Sigmoid colon (tissue), 3 donors: Measurements from ENCODE around the gene EXOC6.

Experiments used
- CTCF ChIP-seq, 4 experiments: fragments of 450-650 bp in 3 of 4; fragments of 200-600 bp in 1 of 4; IDR thresholded peaks; one replicate each; pipeline ENCODE4 v1.5.1; 2016 to 2019; ENCODE audit warnings: antibody characterized with exemption in 4 of 4, mild to moderate bottlenecking in 3 of 4, moderate library complexity in 2 of 4
- POLR2A ChIP-seq, 2 donors: fragments of 450-650 bp; IDR thresholded peaks; one replicate each; pipeline ENCODE4 v1.6.1; 2016; ENCODE audit warnings: antibody characterized with exemption in 2 of 2, mild to moderate bottlenecking in 2 of 2, moderate library complexity in 2 of 2

DNA sequence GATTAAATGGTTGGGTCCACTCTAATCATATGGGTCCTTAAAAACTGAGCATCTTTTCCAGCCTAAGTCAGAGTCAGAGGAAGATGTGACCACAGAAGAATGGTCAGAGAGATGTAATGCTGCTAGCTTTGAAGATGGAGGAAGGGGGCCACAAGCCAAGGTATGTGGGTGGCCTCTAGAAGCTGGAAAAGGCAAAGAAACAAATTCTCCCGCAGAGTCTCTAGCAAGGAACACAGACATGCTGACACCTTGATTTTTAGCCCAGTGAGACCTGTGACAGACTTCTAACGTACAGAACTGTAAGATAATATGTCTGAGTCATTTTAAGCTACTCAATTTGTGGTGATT is 1.5 kb upstream of the EXOC6 start:
- TF ChIP-seq CTCF (IDR thresholded peaks at IDR 0.05) (no peak), POLR2A (IDR thresholded peaks at IDR 0.05) (no peak)
